NCI-H510A (cell line): ENCODE measurements around the gene GRIN2A.

ENCODE experiments used
- DNase-seq: peaks from one replicate; lab custom pipeline; 2025; lab: John Stamatoyannopoulos, UW

Gene GRIN2A

GRCh38 chr16:9965079-9965478, 217.1 kb downstream of the GRIN2A start:
- no peak for DNase-seq

GRCh38 chr16:9964426-9964825, 217.8 kb downstream of the GRIN2A start:
- DNase-seq, result no peak

DNA sequence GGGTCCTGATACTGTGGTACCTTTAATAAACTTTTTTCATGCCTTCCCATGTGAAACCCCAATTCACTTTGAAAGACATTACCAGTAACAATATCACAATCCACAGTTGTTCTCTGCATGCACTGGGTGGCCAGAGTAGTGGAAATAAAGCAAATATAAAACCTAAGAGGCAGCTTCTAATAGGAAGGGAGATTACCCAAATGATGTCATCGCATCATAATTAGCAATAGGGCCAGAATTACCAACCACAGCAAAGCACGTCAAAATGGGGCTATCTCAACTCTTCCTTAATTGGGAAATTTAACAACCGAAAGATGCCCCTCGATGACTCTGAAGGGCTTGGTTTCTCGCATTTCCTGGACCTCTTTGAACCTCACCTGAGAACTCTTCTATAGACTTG, 224.8 kb downstream of the GRIN2A start:
- DNase-seq, result no peak

DNA sequence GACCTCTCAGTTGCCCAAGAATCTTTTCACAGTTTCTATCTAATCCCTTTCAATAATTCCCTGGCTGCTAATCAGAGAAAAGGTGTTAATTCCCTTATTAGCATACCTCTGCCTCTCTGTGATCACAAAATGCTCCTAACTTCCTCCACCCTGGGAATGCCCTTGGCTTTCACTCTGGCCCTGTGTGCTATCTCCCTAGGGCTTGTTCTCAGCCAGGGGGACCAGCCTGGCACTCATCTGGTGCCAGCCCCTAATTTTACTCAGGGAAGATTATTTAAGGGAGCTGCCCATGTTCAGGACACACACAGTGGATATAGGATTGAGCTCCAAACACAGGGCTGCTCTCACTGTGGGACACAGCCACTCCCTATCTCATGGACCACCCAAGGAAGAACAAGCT, 225.2 kb downstream of the GRIN2A start:
- no peak for DNase-seq

DNA sequence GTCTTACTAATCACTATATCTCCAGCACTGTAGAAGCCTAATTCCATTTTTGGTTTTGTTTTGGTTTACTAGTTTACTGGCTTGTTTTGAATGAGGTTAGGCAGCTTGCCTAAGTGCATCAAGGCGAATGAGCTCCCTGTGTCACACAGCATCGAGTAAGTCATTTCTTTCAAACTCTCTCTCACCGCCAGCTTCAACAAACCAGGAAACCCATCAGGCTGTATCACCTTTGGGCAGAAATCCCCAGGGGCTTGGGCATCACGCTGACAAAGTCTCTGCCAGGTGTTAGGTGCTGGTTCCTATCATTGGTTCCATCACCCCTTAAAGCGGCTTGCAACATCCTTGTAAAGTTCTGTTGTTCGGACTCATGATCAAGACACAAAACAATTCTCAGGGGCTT, 226.6 kb downstream of the GRIN2A start:
- no peak for DNase-seq

- no peak for DNase-seq
These were observed 228.2 kb downstream of the GRIN2A start for GRCh38 chr16:9953908-9954570.

DNA sequence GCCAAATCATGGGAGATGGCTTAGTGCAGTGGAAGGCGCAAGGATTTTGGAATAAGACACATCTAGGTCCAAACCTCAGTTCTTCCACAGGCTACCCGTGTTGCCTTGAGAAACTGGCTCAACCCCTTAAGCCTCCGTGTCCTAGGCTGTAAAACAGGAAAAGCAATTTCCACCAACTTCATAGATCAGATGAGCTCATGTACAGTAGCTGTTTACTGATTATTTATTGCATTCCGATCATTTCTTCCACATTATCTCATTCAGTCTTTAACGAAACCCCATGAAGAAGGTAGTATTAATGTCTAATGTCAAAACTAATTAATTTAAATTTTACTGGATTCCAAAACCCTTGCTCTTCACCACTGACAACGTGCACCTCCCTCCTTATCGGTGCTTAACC, 231.6 kb downstream of the GRIN2A start:
- DNase-seq, result no peak

GRCh38 chr16:9949396-9949795, 232.8 kb downstream of the GRIN2A start:
- no peak for DNase-seq

GRCh38 chr16:9948933-9949332, 233.3 kb downstream of the GRIN2A start:
- no peak for DNase-seq

DNA sequence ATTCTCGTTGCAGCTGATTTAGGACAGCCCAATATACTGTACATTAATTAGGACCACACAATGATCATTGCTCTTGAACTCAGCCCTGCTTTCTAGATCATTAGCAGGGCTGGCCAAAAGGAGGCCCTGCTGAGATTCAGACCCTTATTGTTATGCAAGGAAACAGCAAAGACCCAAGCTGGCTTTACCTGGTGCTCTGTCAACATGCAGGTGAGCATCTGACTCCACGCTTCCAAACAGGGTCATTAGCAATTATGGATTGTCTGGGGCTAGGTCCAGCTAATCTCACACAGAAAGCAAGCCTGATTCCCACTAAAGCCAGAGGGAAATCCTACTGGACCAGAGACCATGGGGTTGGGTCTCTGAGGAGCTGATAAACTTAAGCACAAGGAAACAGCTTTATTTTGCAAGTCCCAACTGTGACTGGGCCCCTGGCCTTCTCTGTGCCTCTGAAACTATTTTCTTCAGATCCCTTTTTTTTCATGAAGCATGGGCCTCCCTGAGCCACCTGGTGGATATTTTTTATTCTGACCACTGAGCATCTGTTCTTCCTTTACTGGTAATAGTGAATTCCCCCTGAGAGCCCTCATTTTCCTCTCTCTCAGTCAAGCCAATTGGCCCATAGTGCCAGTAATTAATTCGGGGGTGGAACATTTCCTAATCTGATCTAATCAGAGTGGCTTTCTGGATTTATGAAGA, 236.1 kb downstream of the GRIN2A start:
- no peak for DNase-seq

GRCh38 chr16:9943121-9943520, 239.1 kb downstream of the GRIN2A start:
- no peak for DNase-seq

GRCh38 chr16:9941245-9941644, 241.0 kb downstream of the GRIN2A start:
- no peak for DNase-seq

- DNase-seq, result no peak
These were observed 247.3 kb downstream of the GRIN2A start for GRCh38 chr16:9934723-9935508.

GRCh38 chr16:9932919-9933653, 249.1 kb downstream of the GRIN2A start:
- no peak for DNase-seq

- no peak for DNase-seq
These were observed 250.2 kb downstream of the GRIN2A start for GRCh38 chr16:9932000-9932399.

DNA sequence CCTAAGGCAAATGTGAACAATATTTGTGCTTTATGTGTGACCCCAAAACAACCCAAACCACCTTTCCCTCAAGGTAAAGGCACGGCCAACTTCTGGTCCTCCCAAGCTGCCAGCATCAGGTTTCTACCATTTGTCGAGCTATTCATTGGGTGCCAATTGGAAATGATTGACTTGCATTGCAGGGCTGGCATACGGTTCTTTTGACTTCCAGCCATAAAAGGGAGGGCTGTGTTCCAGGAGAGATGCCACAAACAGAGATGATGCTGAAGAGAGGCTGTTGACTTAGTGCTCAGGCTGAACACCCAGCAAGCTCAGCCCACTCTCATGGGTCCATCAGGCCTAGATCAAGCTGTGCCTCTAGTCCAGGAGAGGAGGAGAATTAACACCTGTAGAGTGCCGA, 252.4 kb downstream of the GRIN2A start:
- no peak for DNase-seq

- DNase-seq, result no peak
These were observed 252.9 kb downstream of the GRIN2A start for GRCh38 chr16:9929313-9929712.

GRCh38 chr16:9922441-9922840, 259.8 kb downstream of the GRIN2A start:
- DNase-seq, result no peak

DNA sequence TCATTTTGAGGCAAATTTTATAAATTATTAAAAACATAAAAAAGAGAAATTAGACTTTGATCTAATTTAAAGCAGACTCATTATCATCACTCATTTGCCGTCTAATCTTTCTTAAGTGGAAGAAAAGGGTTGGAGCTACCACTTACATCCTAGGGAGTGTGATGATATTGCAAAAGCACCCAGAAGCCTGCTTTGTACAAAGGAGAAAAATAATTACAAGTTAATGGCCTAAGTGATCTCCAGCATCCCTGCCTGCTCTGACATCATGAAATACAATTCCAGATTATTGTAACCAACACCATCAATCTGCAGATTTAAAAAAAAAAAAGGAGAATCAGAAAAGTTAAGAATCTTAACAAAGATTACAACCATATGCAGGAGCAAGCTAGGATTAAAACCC, 260.2 kb downstream of the GRIN2A start:
- no peak for DNase-seq

DNA sequence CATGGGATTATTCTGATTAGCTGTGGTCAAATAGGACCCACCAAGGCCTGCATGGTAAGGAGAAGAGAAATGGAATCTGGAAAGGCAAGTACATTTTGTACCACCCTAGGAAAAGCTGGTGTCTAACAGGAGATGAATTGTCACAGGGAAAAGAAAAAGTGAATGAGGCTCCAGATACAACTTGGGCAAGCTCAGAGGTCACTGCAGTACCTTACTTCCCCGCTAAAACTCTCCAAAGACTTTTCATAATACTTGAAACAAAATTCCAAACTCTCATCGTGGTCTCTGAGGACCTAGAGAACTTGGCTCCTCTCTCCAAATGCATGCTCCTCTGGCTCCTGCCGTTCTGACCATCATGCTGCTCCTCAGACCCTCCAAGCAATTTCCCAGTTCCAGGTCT, 262.8 kb downstream of the GRIN2A start:
- DNase-seq, result no peak

DNA sequence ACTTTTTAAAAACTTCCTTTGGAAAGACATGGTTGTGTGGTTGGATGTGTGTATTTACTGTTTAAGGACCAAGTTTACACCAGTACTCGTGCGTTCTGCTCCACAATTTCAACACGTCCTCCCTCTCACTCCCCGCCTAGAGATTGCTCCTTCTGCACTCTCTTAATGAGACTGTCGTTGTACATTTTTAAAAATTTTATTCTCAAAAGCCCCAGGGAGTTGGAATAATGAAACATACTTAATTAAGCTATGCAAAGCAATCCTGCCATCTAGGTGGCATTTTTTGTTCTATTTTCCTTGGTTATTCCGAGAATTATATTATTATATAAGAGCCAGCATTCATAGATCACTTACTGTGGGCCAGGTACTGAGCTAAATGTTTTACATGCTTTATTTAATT, 264.5 kb downstream of the GRIN2A start:
- no peak for DNase-seq

DNA sequence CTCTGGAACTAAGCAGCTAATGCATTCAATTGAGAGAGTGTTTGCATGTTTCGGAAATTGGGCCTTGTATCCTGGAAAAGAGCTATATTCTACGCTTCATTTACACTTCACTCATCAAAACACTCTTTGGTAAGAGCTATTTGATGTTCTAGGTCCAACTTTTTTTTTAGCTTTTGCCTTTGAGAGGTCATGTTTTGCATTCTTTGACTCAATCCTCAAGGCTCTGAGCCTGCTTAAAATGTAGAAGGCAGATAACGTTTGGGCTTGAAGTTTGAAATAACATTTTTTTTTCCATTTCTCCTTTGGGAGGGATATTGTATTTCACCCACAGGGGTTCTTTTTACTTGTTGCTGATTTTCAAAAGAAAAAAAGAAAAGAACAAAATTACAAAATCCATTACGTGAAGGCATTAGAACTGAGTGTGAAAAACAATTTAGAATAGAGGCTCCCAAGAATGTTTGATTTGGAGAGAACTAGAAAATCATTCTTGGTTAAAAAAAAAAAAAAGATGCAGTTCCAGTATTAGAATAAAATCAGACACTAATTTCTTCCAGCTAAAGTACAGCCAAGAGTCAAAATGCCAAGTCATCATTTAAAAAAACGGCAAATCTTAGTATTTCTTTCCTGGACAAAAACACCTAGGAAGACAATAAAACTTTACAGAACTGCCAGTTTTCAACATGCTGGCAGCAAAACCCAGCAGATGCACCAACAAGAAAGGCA, 268.5 kb downstream of the GRIN2A start:
- no peak for DNase-seq
